Activated naive CD4-positive, alpha-beta T cell treated with anti-CD3 and anti-CD28 coated beads, Interleukin-2, amount 50 U/mL, for 72 hours (primary cell): Measurements from ENCODE around the gene CLDN15. TPM values are rescaled to one million over a fixed set of nuclear protein-coding genes. Genes with fewer than 3 reads are reported as not detected.

Source experiments
- ATAC-seq, 2 donors: fragments of 150-1000 bp; cut with Tn5 transposase; 2 replicates each; pipeline ENCODE4 v1.10.0; 2021; ENCODE audit warnings: mild to moderate bottlenecking in 2 of 2, moderate library complexity in 2 of 2
- DNase-seq, 2 donors: peaks; one replicate each; pipeline ENCODE4 v3.0.0; 2021 to 2022; ENCODE audit warnings: low spot score in 2 of 2
- H3K27ac Mint-ChIP-seq, 2 donors: one replicate each; pipeline ENCODE4 v1.8.0; 2022; ENCODE audit warnings: mild to moderate bottlenecking in 2 of 2, mixed read lengths in 2 of 2
- H3K36me3 Mint-ChIP-seq, 2 donors: one replicate each; pipeline ENCODE4 v1.8.0; 2022; ENCODE audit warnings: mixed read lengths in 2 of 2
- H3K9me3 Mint-ChIP-seq, 2 donors: one replicate each; pipeline ENCODE4 v1.8.0; 2022; ENCODE audit warnings: mixed read lengths in 2 of 2
- total RNA-seq, 2 donors: library from RNA; stranded (reverse); gene quantifications; one replicate each; pipeline ENCODE4 v1.2.3, GENCODE V29; 2022

Gene CLDN15
- total RNA-seq, 2 donors from 2014 or later, result 17.3 to 26.1 TPM

DNA sequence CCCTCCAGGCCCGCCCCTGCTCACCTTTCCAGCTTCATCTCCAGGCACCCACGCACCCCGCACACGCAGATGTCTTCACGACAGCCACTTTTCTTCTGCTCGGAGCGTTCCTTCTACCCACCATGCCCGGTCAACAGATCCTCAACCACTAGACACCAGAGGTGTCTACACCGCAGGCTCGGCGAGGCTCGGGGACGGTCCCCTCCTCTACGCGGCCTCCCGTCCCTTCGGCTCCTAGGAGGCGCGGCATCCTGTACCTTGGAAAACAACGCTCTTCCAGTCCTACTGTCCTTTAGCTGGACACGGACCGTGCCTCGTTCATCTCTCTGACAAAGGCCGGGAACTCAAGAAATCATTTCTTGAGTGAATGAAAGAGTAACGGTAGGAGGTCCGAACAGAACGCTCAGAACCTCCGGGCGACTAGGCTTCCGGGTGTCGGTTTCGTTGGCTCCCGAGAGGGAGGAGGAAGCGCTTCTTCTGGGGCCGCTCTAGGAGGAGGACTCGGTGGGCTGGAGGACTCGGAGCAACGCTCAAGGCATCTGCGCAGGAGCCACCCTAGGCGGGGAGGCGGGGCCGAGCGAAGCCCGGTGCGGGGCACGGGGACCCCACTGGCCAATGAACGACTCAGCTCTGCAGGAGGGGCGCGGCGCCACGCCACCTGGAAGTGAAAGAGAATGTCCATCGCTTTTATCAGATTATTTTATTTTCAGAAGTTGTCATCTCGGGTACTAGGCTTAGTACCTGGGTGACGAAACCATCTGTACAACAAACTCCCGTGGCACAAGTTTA, 14.5 kb upstream of the CLDN15 start:
- peak; percentile 95 to 98 for DNase-seq
- Mint-ChIP-seq H3K9me3 (no peaks in the 10 kb centered on the region), H3K36me3 (peaks cover 13 to 19% of the 10 kb centered on the region in 2 donors), H3K27ac (peak overlapping the region; percentile 94 to 95)
- ATAC-seq, result peak; percentile 98 to 99

- Mint-ChIP-seq H3K27ac (peak overlapping the region; percentile 94 to 95), H3K36me3 (peaks cover 13 to 27% of the 10 kb centered on the region in 2 donors), H3K9me3 (no peaks in the 10 kb centered on the region)
- ATAC-seq (peak in 1 of 2 donors; percentile 14), DNase-seq (no peak)
Observed at GRCh38 chr7:101250324-101250723, 12.7 kb upstream of the CLDN15 start.

GRCh38 chr7:101248276-101248675, 10.7 kb upstream of the CLDN15 start:
- Mint-ChIP-seq H3K9me3 (no peaks in the 10 kb centered on the region), H3K36me3 (peaks cover 20 to 31% of the 10 kb centered on the region in 2 donors), H3K27ac (peak overlapping the region in 1 of 2 donors; percentile 52)
- DNase-seq (no peak), ATAC-seq (no peak)

- peak overlapping the region; percentile 87 to 95 for H3K27ac Mint-ChIP-seq
- DNase-seq (no peak), ATAC-seq (no peak)
- peaks cover 11 to 18% of the 10 kb centered on the region in 2 donors for H3K36me3 Mint-ChIP-seq
- no peaks in the 10 kb centered on the region for H3K9me3 Mint-ChIP-seq
Observed at GRCh38 chr7:101245147-101245668, 7.6 kb upstream of the CLDN15 start.

- DNase-seq (peak; percentile 91 to 94), ATAC-seq (peak; percentile 95 to 96)
- Mint-ChIP-seq H3K27ac (peak within 1 kb of the TSS; percentile 87 to 96), H3K9me3 (no peaks in the 10 kb centered on the region), H3K36me3 (peaks cover 11 to 18% of the 10 kb centered on the region in 2 donors)
Observed at GRCh38 chr7:101244375-101245146, 7.0 kb upstream of the CLDN15 start, which contains the start of gene FIS1. TSS of gene FIS1 (minus strand) at chr7:101245081. CDS start at chr7:101245004, 77 bp downstream.

DNA sequence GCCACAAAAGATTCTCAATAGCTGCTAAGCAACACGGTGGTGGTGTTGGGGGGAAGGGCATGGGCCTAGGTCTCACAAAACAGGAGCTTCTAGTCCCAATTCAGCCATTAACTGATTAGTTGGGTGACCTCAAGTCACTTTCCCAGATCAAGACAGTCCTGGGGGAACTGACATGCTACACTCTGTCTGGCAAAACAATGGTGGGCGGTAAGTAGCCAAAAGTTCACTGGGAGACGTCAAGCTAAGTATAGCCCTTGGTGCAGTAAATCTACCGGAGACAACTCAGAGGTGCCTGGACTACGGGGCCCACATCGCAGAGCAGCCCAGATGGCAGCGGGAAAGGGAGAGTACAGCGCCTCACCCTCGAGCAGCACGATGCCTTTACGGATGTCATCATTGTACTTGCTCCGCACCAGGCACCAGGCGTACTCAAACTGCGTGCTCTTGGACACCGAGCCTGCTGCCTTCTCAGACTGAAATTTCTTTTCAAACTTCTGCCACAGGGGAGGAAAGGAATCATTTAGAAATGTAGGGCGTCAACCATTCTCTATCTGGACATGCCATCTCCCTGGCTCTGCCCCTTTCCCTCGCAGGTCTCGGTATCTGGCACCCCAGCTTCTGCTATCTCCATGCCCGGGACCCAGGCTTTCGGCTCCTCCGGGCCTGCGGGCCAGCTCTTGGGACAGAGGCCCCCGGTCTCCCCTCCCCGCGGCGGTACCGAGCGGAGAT, 6.2 kb upstream of the CLDN15 start:
- ATAC-seq, result no peak
- DNase-seq, result peak in 1 of 2 donors; percentile 78
- peak overlapping the region; percentile 87 to 96 for H3K27ac Mint-ChIP-seq
- no peaks in the 10 kb centered on the region for H3K9me3 Mint-ChIP-seq
- H3K36me3 Mint-ChIP-seq, result peaks cover 11 to 18% of the 10 kb centered on the region in 2 donors

GRCh38 chr7:101241443-101242349, 4.1 kb upstream of the CLDN15 start:
- H3K36me3 Mint-ChIP-seq, result peaks cover 7 to 12% of the 10 kb centered on the region in 2 donors
- ATAC-seq, result no peak
- H3K27ac Mint-ChIP-seq, result peak overlapping the region in 1 of 2 donors; percentile 85

DNA sequence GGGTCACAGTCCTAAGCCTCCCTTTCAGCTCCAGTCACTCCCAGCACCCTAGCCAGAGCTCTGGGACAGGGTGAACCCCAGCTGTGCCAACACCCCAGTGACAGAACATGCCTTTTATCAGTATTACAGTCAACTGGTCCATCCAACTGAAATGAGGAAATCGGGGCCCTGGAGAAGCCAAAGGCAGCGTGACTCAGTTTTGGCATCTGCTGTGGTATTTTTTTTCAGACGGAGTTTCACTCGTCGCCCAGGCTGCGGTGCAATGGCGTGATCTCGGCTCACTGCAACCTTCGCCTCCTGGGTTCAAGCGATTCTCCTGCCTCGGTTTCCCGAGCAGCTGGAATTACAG, 3.4 kb upstream of the CLDN15 start:
- H3K9me3 Mint-ChIP-seq, result no peaks in the 10 kb centered on the region
- peaks cover 7 to 11% of the 10 kb centered on the region in 2 donors for H3K36me3 Mint-ChIP-seq
- ATAC-seq (no peak), DNase-seq (no peak)
- H3K27ac Mint-ChIP-seq, result no peak overlapping the region

More at GRCh38 chr7:101241443-101242349, 4.1 kb upstream of the CLDN15 start:
- H3K9me3 Mint-ChIP-seq, result no peaks in the 10 kb centered on the region
- no peak for DNase-seq

GRCh38 chr7:101240226-101241014, 2.8 kb upstream of the CLDN15 start:
- no peak overlapping the region for H3K27ac Mint-ChIP-seq
- no peak for ATAC-seq
- no peak for DNase-seq

DNA sequence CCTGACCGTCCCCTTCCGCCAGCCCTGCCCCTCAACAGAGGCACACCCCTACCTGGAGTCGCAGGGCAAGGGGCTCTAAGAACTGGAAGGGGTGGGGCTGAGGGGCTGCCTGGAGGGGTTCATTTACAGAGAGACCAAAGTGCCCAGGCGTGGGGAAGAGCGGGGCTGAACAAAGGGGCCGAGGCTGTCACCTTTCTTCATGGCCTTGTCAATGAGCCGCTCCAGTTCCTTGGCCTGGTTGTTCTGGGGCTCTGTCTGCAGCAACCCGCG, 2.3 kb upstream of the CLDN15 start:
- no peaks in the 10 kb centered on the region for H3K9me3 Mint-ChIP-seq
- ATAC-seq (no peak), DNase-seq (no peak)
- H3K36me3 Mint-ChIP-seq, result peaks cover 0 to 4% of the 10 kb centered on the region in 2 donors
- H3K27ac Mint-ChIP-seq, result no peak overlapping the region

More at GRCh38 chr7:101240226-101241014, 2.8 kb upstream of the CLDN15 start:
- Mint-ChIP-seq H3K36me3 (peaks cover 5 to 7% of the 10 kb centered on the region in 2 donors), H3K9me3 (no peaks in the 10 kb centered on the region)

DNA sequence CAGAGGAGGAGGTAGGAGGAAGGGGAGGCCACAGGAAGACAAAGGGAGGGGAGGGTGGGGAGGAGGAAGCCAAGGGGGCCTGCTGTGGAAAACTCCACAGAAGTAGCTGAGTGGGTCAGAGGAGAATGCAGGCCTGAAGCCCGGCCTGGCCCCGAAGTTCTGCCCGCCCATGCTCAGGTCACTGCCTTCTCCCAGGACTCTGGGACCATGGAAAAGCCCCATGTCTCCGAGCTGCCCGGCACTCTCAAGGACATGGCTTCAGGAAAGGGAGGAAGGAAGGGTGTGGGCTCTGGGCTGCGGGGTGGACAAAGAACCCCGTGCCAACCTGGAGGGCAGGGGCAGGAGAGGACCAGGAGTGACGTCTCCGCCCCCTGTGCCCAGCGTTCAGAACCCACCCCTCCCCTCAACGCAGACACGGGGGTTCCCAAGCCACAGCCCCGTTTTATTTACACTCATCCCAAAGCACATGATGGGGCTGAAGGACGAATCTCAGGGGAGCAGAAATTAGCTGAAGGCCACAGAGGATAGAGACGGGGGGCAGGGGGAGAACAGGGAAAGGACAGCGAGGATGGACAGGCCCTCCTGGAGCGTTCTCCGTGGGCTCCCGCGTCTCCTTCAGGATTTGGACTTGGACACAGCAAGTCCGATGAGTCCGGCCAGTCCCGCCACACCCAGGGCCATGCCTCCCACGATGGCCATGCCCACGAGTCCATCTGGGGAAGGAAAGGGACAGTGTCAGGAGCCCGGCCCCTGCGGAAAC, 1.8 kb upstream of the CLDN15 start:
- no peak overlapping the region for H3K27ac Mint-ChIP-seq
- ATAC-seq, result no peak
- H3K9me3 Mint-ChIP-seq, result no peaks in the 10 kb centered on the region
- no peak for DNase-seq
- no peaks in the 10 kb centered on the region for H3K36me3 Mint-ChIP-seq

- DNase-seq (no peak), ATAC-seq (no peak)
- Mint-ChIP-seq H3K9me3 (no peaks in the 10 kb centered on the region), H3K36me3 (no peaks in the 10 kb centered on the region), H3K27ac (no peak overlapping the region)
Observed at GRCh38 chr7:101238226-101239182, 902 bp upstream of the CLDN15 start.

DNA sequence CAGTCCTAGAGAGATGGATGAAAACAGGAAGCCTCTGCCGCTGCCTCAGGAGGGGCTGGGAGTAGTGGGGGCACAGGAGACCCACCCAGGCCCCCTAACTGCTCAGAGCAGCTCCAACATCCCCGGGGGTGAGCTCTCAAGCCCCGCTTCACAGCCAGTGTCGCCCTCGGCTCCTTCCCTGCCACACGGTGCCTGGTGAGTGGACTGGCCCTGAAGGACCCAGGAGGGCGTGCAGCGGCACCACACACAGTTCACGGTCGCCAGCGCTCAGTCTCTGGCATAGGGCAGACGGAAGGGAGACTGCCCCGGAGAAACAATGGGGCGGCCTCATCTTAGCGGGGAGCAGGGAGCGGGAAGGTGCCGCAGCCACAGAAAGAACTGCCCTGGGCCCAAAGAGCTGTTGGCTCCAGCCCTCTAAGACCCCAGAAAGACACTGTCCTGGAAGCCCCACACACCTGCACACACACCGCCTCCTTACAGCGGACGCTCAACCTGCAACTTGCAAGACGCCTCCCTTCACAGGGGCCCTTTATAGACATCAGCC, 1.2 kb downstream of the CLDN15 start:
- no peaks in the 10 kb centered on the region for H3K9me3 Mint-ChIP-seq
- DNase-seq (no peak), ATAC-seq (no peak)
- H3K27ac Mint-ChIP-seq, result no peak overlapping the region
- no peaks in the 10 kb centered on the region for H3K36me3 Mint-ChIP-seq
